MCF 10A (cell line): Measurements from ENCODE around the gene MIA. TPM values are rescaled to one million over a fixed set of nuclear protein-coding genes. Genes with fewer than 3 reads are reported as not detected.
"Not testable (repeated sequence)": the region's sequence is repeated elsewhere in the genome, so short reads cannot be mapped to it uniquely, and the experiment has no call there.

Experiments used
- BruUV-seq: library from RNA; stranded (reverse); fragments of 400-500 nt; replicated peaks from 2 replicates; lab custom pipeline; 2021; lab: Mats Ljungman, UMichigan
- CTCF ChIA-PET: fragments of 300-600 bp; sonication (Branson Sonifier 250); formaldehyde crosslinking; extraction: SDS; loops from one replicate; lab custom pipeline; 2021; ENCODE audit warnings: antibody characterized with exemption, inconsistent platforms; lab: Yijun Ruan, JAX
- POLR2A ChIA-PET: fragments of 300-600, 350-650 bp; sonication (Branson Sonifier 250); formaldehyde crosslinking; extraction: SDS; loops from one replicate; lab custom pipeline; 2020; ENCODE audit warnings: antibody characterized with exemption, inconsistent platforms; lab: Yijun Ruan, JAX
- DNase-seq: peaks from one replicate; pipeline ENCODE4 v3.0.0-alpha.2; 2018; ENCODE audit not compliant: unreplicated experiment
- H3K27ac Mint-ChIP-seq: one replicate; pipeline ENCODE4 v1.8.0; 2022; ENCODE audit warnings: mild to moderate bottlenecking, low read depth, mixed read lengths; ENCODE audit not compliant: unreplicated experiment
- H3K27me3 Mint-ChIP-seq: one replicate; pipeline ENCODE4 v1.8.0; 2022; ENCODE audit warnings: mixed read lengths; ENCODE audit not compliant: insufficient read depth, unreplicated experiment
- H3K36me3 Mint-ChIP-seq: one replicate; pipeline ENCODE4 v1.8.0; 2022; ENCODE audit warnings: mild to moderate bottlenecking, moderate library complexity, mixed read lengths; ENCODE audit not compliant: insufficient read depth, unreplicated experiment
- H3K4me1 Mint-ChIP-seq: one replicate; pipeline ENCODE4 v1.8.0; 2022; ENCODE audit warnings: mixed read lengths; ENCODE audit not compliant: insufficient read depth, unreplicated experiment
- H3K4me3 Mint-ChIP-seq: one replicate; pipeline ENCODE4 v1.8.0; 2022; ENCODE audit warnings: mild to moderate bottlenecking, moderate library complexity, mixed read lengths; ENCODE audit not compliant: unreplicated experiment
- H3K9me3 Mint-ChIP-seq: one replicate; pipeline ENCODE4 v1.8.0; 2022; ENCODE audit warnings: mixed read lengths; ENCODE audit not compliant: unreplicated experiment
- intact Hi-C: fragments of 100-400 bp; cut with micrococcal nuclease; formaldehyde crosslinking; loops from 2 replicates; pipeline ENCODE4 v1.14.1; 2022
- total RNA-seq: library from RNA; stranded (reverse); gene quantifications from 2 replicates; pipeline ENCODE4 v1.2.3, GENCODE V29; 2022
- TF ChIP-seq, protein P1 (sequence below): fragments of 200-600 bp; IDR thresholded peaks from one replicate; pipeline ENCODE4 v1.8.0; 2022; ENCODE audit warnings: antibody characterized with exemption, mild to moderate bottlenecking; ENCODE audit not compliant: unreplicated experiment

Gene MIA
- total RNA-seq, 1 experiment from 2014 or later: 0.70 TPM

DNA sequence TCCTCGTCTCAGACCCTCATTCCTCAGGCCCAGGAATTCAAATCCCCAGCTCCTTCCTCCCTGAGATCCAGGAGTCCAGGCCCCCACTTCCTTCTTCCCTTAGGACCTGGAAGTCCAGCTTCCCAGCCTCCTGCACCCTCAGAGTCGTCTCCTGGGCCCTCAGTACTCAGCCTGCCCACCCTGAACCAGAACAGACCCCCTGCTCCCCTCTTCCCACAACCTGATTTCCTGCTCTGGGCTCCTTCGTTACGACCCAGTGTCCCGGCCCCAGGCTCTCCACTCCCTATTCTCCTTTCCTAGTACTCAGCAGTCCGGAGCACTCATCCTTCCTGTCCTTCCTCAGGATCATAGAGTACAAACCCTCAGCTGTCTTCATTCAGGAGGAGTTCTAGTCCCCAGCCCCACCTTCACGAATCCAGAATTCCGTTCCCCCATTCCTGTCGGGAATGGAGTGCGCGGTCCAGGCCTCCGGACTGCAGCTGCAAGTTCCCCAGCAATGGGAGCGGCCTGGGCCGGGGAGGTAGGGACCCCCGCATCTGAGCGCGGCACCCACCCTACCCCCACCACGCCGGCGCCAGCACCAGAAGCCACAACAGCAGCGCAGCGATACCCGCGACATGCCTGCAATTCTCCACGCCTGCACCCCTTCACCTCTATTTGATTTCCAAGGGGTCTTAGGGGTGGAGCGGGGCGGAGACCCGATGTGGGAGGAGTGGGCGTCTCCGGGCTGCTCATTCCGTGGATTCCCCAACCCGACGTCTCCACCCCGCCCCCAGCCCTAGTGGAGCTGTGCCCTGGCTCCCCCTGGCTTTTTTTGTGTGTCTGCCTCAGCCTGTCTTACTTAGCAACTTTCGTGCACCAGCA lies 36.4 kb downstream of the MIA start:
- peaks cover 32% of the 10 kb centered on the region for H3K4me1 Mint-ChIP-seq
- BruUV-seq: no TSS peak
- no peak for DNase-seq
- TF ChIP-seq, protein P1, sequence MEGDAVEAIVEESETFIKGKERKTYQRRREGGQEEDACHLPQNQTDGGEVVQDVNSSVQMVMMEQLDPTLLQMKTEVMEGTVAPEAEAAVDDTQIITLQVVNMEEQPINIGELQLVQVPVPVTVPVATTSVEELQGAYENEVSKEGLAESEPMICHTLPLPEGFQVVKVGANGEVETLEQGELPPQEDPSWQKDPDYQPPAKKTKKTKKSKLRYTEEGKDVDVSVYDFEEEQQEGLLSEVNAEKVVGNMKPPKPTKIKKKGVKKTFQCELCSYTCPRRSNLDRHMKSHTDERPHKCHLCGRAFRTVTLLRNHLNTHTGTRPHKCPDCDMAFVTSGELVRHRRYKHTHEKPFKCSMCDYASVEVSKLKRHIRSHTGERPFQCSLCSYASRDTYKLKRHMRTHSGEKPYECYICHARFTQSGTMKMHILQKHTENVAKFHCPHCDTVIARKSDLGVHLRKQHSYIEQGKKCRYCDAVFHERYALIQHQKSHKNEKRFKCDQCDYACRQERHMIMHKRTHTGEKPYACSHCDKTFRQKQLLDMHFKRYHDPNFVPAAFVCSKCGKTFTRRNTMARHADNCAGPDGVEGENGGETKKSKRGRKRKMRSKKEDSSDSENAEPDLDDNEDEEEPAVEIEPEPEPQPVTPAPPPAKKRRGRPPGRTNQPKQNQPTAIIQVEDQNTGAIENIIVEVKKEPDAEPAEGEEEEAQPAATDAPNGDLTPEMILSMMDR: no peak
- ChIA-PET POLR2A (interaction anchor here (0.7 kb wide), 1 partner anchor 95 kb away, joined by 3 read pairs; the partner anchor contains the start of genes COQ8B and ITPKC), CTCF (interaction anchor here (0.6 to 0.7 kb wide), 2 partner anchors 13 to 206 kb away, joined by 3 read pairs; no protein-coding TSS in a partner anchor)
- intact Hi-C loops: no loop called here
- H3K27me3 Mint-ChIP-seq: peaks cover 33% of the 10 kb centered on the region
- peaks cover 11% of the 10 kb centered on the region for H3K36me3 Mint-ChIP-seq
- no peaks in the 10 kb centered on the region for H3K9me3 Mint-ChIP-seq
- H3K27ac Mint-ChIP-seq: peak overlapping the region; percentile 76
- peak overlapping the region; percentile 77 for H3K4me3 Mint-ChIP-seq

- DNase-seq, intact Hi-C loops, H3K9me3 Mint-ChIP-seq, BruUV-seq: not testable (repeated sequence)
- Mint-ChIP-seq H3K27me3 (peaks cover 33% of the 10 kb centered on the region), H3K36me3 (peaks cover 11% of the 10 kb centered on the region), H3K4me3 (peak overlapping the region; percentile 40), H3K4me1 (peaks cover 26% of the 10 kb centered on the region), H3K27ac (peak overlapping the region; percentile 29)
- CTCF ChIA-PET: interaction anchor here (0.7 kb wide), 1 partner anchor 12 kb away, joined by 3 read pairs; no protein-coding TSS in a partner anchor
- POLR2A ChIA-PET: interaction anchor here (0.6 kb wide), 1 partner anchor 758 kb away, joined by 5 read pairs; no protein-coding TSS in a partner anchor
These were observed 37.2 kb downstream of the MIA start for GRCh38 chr19:40812571-40812970.

- intact Hi-C loops: no loop called here
- Mint-ChIP-seq H3K36me3 (peaks cover 11% of the 10 kb centered on the region), H3K9me3 (no peaks in the 10 kb centered on the region), H3K4me1 (peaks cover 29% of the 10 kb centered on the region), H3K27ac (peak overlapping the region; percentile 29), H3K27me3 (peaks cover 33% of the 10 kb centered on the region), H3K4me3 (no peak overlapping the region)
- no TSS peak for BruUV-seq
- CTCF ChIA-PET: no interaction called here
- DNase-seq: no peak
- TF ChIP-seq, protein P1: no peak
- POLR2A ChIA-PET: no interaction called here
These were observed 37.9 kb downstream of the MIA start for GRCh38 chr19:40813182-40813581.

GRCh38 chr19:40815223-40815622 lies 39.9 kb downstream of the MIA start:
- Mint-ChIP-seq H3K4me3 (no peak overlapping the region), H3K27ac (no peak overlapping the region), H3K36me3 (peaks cover 5% of the 10 kb centered on the region), H3K4me1 (peaks cover 38% of the 10 kb centered on the region), H3K27me3 (peaks cover 33% of the 10 kb centered on the region), H3K9me3 (no peaks in the 10 kb centered on the region)
- TF ChIP-seq, protein P1: no peak
- POLR2A ChIA-PET: no interaction called here
- CTCF ChIA-PET: no interaction called here
- BruUV-seq: no TSS peak
- DNase-seq: no peak
- intact Hi-C loops: no loop called here
